Peyer's patch (tissue), 4 donors: ENCODE results near the gene ARHGEF1.

Experiments used
- POLR2A ChIP-seq, 2 donors: fragments of 450-650 bp; IDR thresholded peaks; one replicate each; pipeline ENCODE4 v1.5.1; 2017; ENCODE audit warnings: antibody characterized with exemption in 2 of 2, mild to moderate bottlenecking in 2 of 2, moderate library complexity in 2 of 2
- TF ChIP-seq, protein P1 (sequence below), 6 experiments: fragments of 450-650 bp in 4 of 6; fragments of 200-600 bp in 2 of 6; sonication (generic) in 1 of 6; IDR thresholded peaks; one replicate each; pipeline ENCODE4 v1.5.1; 2017 to 2019; ENCODE audit warnings: antibody characterized with exemption in 6 of 6, mild to moderate bottlenecking in 3 of 6, moderate library complexity in 1 of 6

DNA sequence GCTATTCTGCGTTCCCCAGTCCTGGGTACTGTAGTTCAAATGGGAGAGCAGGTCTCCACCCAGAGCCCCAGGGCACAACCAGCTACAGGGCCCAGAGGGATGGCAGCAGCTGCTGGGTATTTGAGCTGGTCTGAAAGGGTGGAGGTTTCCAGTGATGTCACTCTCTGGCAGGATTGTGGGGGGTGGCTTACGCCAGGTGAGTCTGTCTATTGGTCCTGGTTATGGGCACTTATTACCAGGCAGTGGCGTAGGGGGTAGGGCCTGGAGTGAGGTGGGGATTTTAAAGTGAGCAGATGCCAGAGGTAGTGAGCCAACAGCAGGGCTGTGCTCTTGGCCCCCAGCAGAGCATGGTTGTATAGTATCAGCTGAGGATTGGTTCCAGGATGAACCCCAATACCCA, 16.7 kb upstream of the ARHGEF1 start:
- TF ChIP-seq, protein P1, sequence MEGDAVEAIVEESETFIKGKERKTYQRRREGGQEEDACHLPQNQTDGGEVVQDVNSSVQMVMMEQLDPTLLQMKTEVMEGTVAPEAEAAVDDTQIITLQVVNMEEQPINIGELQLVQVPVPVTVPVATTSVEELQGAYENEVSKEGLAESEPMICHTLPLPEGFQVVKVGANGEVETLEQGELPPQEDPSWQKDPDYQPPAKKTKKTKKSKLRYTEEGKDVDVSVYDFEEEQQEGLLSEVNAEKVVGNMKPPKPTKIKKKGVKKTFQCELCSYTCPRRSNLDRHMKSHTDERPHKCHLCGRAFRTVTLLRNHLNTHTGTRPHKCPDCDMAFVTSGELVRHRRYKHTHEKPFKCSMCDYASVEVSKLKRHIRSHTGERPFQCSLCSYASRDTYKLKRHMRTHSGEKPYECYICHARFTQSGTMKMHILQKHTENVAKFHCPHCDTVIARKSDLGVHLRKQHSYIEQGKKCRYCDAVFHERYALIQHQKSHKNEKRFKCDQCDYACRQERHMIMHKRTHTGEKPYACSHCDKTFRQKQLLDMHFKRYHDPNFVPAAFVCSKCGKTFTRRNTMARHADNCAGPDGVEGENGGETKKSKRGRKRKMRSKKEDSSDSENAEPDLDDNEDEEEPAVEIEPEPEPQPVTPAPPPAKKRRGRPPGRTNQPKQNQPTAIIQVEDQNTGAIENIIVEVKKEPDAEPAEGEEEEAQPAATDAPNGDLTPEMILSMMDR (IDR thresholded peaks at IDR 0.05) = no peak
- no peak for TF ChIP-seq POLR2A (IDR thresholded peaks at IDR 0.05)
